ENCODE results near the gene FIZ1.

FIZ1 gene

GRCh38 chr19:55599468-55599841 lies at the start of gene FIZ1:
FIZ1 (minus strand) TSS chr19:55599517; CDS start chr19:55597865, 1,652 bp downstream.
- peak within 1 kb of the TSS; percentile 99 for H3K4me3 Mint-ChIP-seq
- no peaks in the 10 kb centered on the region for H3K9me3 Mint-ChIP-seq (ENCODE audit: low read depth)
- H3K36me3 Mint-ChIP-seq = peaks cover 20% of the 10 kb centered on the region
- no peaks in the 10 kb centered on the region for H3K27me3 Mint-ChIP-seq
- peak within 1 kb of the TSS; percentile 100 for H3K27ac Mint-ChIP-seq
- peaks cover 25% of the 10 kb centered on the region for H3K4me1 Mint-ChIP-seq (ENCODE audit: low read depth)

GRCh38 chr19:55648585-55649267 lies 49.4 kb upstream of the FIZ1 start:
- no peaks in the 10 kb centered on the region for H3K27me3 Mint-ChIP-seq
- H3K4me1 Mint-ChIP-seq (ENCODE audit: low read depth) = peaks cover 37% of the 10 kb centered on the region
- peak overlapping the region; percentile 85 for H3K4me3 Mint-ChIP-seq
- H3K9me3 Mint-ChIP-seq (ENCODE audit: low read depth) = no peaks in the 10 kb centered on the region
- no peaks in the 10 kb centered on the region for H3K36me3 Mint-ChIP-seq
- H3K27ac Mint-ChIP-seq = no peak overlapping the region

GRCh38 chr19:55647732-55648584 lies 48.6 kb upstream of the FIZ1 start, which contains the start of gene CCDC106:
CCDC106 (plus strand) TSS chr19:55648212; CDS start chr19:55649047, 835 bp downstream.
- Mint-ChIP-seq H3K27me3 (no peaks in the 10 kb centered on the region), H3K4me1 (ENCODE audit: low read depth) (peaks cover 42% of the 10 kb centered on the region), H3K27ac (peak within 1 kb of the TSS; percentile 67), H3K4me3 (peak within 1 kb of the TSS; percentile 88), H3K9me3 (ENCODE audit: low read depth) (no peaks in the 10 kb centered on the region), H3K36me3 (no peaks in the 10 kb centered on the region)

GRCh38 chr19:55646889-55647731 lies 47.8 kb upstream of the FIZ1 start:
- Mint-ChIP-seq H3K27me3 (no peaks in the 10 kb centered on the region), H3K4me3 (peak overlapping the region; percentile 88), H3K36me3 (no peaks in the 10 kb centered on the region), H3K9me3 (ENCODE audit: low read depth) (no peaks in the 10 kb centered on the region), H3K4me1 (ENCODE audit: low read depth) (peaks cover 45% of the 10 kb centered on the region), H3K27ac (peak overlapping the region; percentile 67)

- H3K36me3 Mint-ChIP-seq = no peaks in the 10 kb centered on the region
Measured at GRCh38 chr19:55645512-55645881, 46.2 kb upstream of the FIZ1 start.

GRCh38 chr19:55644842-55645511 lies 45.7 kb upstream of the FIZ1 start:
- H3K4me3 Mint-ChIP-seq = peak overlapping the region; percentile 97
- H3K27ac Mint-ChIP-seq = peak overlapping the region; percentile 95
- H3K9me3 Mint-ChIP-seq (ENCODE audit: low read depth) = no peaks in the 10 kb centered on the region
- no peaks in the 10 kb centered on the region for H3K27me3 Mint-ChIP-seq
- no peaks in the 10 kb centered on the region for H3K36me3 Mint-ChIP-seq
- peaks cover 44% of the 10 kb centered on the region for H3K4me1 Mint-ChIP-seq (ENCODE audit: low read depth)

More at GRCh38 chr19:55645512-55645881, 46.2 kb upstream of the FIZ1 start:
- no peaks in the 10 kb centered on the region for H3K27me3 Mint-ChIP-seq
- H3K4me3 Mint-ChIP-seq = peak overlapping the region; percentile 81
- peak overlapping the region; percentile 50 for H3K27ac Mint-ChIP-seq
- H3K4me1 Mint-ChIP-seq (ENCODE audit: low read depth) = peaks cover 46% of the 10 kb centered on the region
- H3K9me3 Mint-ChIP-seq (ENCODE audit: low read depth) = no peaks in the 10 kb centered on the region

GRCh38 chr19:55644191-55644833 lies 45.0 kb upstream of the FIZ1 start:
- Mint-ChIP-seq H3K4me3 (peak overlapping the region; percentile 97), H3K27ac (peak overlapping the region; percentile 95), H3K36me3 (no peaks in the 10 kb centered on the region), H3K4me1 (ENCODE audit: low read depth) (peaks cover 41% of the 10 kb centered on the region), H3K9me3 (ENCODE audit: low read depth) (no peaks in the 10 kb centered on the region), H3K27me3 (no peaks in the 10 kb centered on the region)

GRCh38 chr19:55643887-55644176 lies 44.5 kb upstream of the FIZ1 start:
- Mint-ChIP-seq H3K27me3 (no peaks in the 10 kb centered on the region), H3K9me3 (ENCODE audit: low read depth) (no peaks in the 10 kb centered on the region), H3K27ac (peak overlapping the region; percentile 95), H3K4me1 (ENCODE audit: low read depth) (peaks cover 43% of the 10 kb centered on the region), H3K4me3 (peak overlapping the region; percentile 97), H3K36me3 (peaks cover 2% of the 10 kb centered on the region)

GRCh38 chr19:55643003-55643886 lies 43.9 kb upstream of the FIZ1 start, which contains the start of gene ZNF581:
ZNF581 (plus strand) TSS chr19:55643649; CDS start chr19:55644572, 923 bp downstream.
- Mint-ChIP-seq H3K36me3 (peaks cover 2% of the 10 kb centered on the region), H3K27ac (peak within 1 kb of the TSS; percentile 100), H3K4me1 (ENCODE audit: low read depth) (peaks cover 42% of the 10 kb centered on the region), H3K27me3 (no peaks in the 10 kb centered on the region), H3K4me3 (peak within 1 kb of the TSS; percentile 97), H3K9me3 (ENCODE audit: low read depth) (no peaks in the 10 kb centered on the region)

GRCh38 chr19:55642153-55643002 lies 43.1 kb upstream of the FIZ1 start:
- Mint-ChIP-seq H3K9me3 (ENCODE audit: low read depth) (no peaks in the 10 kb centered on the region), H3K36me3 (peaks cover 6% of the 10 kb centered on the region), H3K27me3 (no peaks in the 10 kb centered on the region), H3K4me3 (peak overlapping the region; percentile 97), H3K27ac (peak overlapping the region; percentile 100), H3K4me1 (ENCODE audit: low read depth) (peaks cover 47% of the 10 kb centered on the region)

- H3K27me3 Mint-ChIP-seq = no peaks in the 10 kb centered on the region
- peak overlapping the region; percentile 83 for H3K27ac Mint-ChIP-seq
- H3K36me3 Mint-ChIP-seq = peaks cover 6% of the 10 kb centered on the region
- no peaks in the 10 kb centered on the region for H3K9me3 Mint-ChIP-seq (ENCODE audit: low read depth)
- peaks cover 48% of the 10 kb centered on the region for H3K4me1 Mint-ChIP-seq (ENCODE audit: low read depth)
- peak overlapping the region; percentile 96 for H3K4me3 Mint-ChIP-seq
Measured at GRCh38 chr19:55641426-55642152, 42.3 kb upstream of the FIZ1 start.
